Stimulated activated CD4-positive, alpha-beta T cell treated with anti-CD3 and anti-CD28 coated beads, Interleukin-2, amount 100 ng/mL, for 48 hours (primary cell): ENCODE data around the gene SLC37A2.
"Not testable (repeated sequence)": the region's sequence is repeated elsewhere in the genome, so short reads cannot be mapped to it uniquely, and the experiment has no call there.

Experiments
- DNase-seq, 2 donors: peaks; one replicate each; pipeline ENCODE4 v3.0.0-alpha.2; 2020

The SLC37A2 gene

GRCh38 chr11:125085301-125086081 lies 22.4 kb downstream of the SLC37A2 start:
- no peak for DNase-seq

- DNase-seq: no peak
Measured at GRCh38 chr11:125086633-125087296, 23.7 kb downstream of the SLC37A2 start.

- DNase-seq: no peak
Measured at GRCh38 chr11:125088123-125088522, 25.0 kb downstream of the SLC37A2 start.

GRCh38 chr11:125088576-125089455 lies 25.7 kb downstream of the SLC37A2 start:
- no peak for DNase-seq

GRCh38 chr11:125089481-125089880 lies 26.4 kb downstream of the SLC37A2 start:
- DNase-seq: not testable (repeated sequence)

GRCh38 chr11:125090151-125090550 lies 27.0 kb downstream of the SLC37A2 start:
- DNase-seq: not testable (repeated sequence)

- DNase-seq: no peak
Measured at GRCh38 chr11:125090816-125091215, 27.7 kb downstream of the SLC37A2 start.

GRCh38 chr11:125091247-125091876 lies 28.3 kb downstream of the SLC37A2 start:
- DNase-seq: no peak

- no peak for DNase-seq
Measured at GRCh38 chr11:125091877-125092664, 29.0 kb downstream of the SLC37A2 start.

GRCh38 chr11:125092669-125093068 lies 29.6 kb downstream of the SLC37A2 start:
- DNase-seq: no peak

GRCh38 chr11:125093502-125093901 lies 30.4 kb downstream of the SLC37A2 start:
- DNase-seq: no peak

GRCh38 chr11:125094731-125095130 lies 31.6 kb downstream of the SLC37A2 start:
- no peak for DNase-seq

GRCh38 chr11:125100136-125100535 lies 37.0 kb downstream of the SLC37A2 start:
- DNase-seq: no peak

GRCh38 chr11:125101596-125101995 lies 38.5 kb downstream of the SLC37A2 start:
- DNase-seq: no peak

GRCh38 chr11:125102025-125102424 lies 38.9 kb downstream of the SLC37A2 start:
- DNase-seq: no peak

GRCh38 chr11:125102510-125102909 lies 39.4 kb downstream of the SLC37A2 start:
- DNase-seq: no peak

GRCh38 chr11:125105926-125106325 lies 42.8 kb downstream of the SLC37A2 start:
- DNase-seq: no peak

GRCh38 chr11:125108469-125108868 lies 45.4 kb downstream of the SLC37A2 start:
- no peak for DNase-seq

- DNase-seq: no peak
Measured at GRCh38 chr11:125110506-125110905, 47.4 kb downstream of the SLC37A2 start.

- peak in 1 of 2 donors; percentile 7 for DNase-seq
Measured at GRCh38 chr11:125111001-125111342, 47.9 kb downstream of the SLC37A2 start.

- DNase-seq: peak; percentile 89 to 91
Measured at GRCh38 chr11:125111343-125112207, 48.5 kb downstream of the SLC37A2 start, which contains the start of gene TMEM218. TSS of gene TMEM218 (minus strand) at chr11:125111626. CDS start at chr11:125102241, 9,385 bp downstream.
